CMK (cell line): Measurements from ENCODE around the gene C16orf92.
A peak's percentile ranks its signal among the peaks of the same experiment; 100 is the strongest.

Experiments
- DNase-seq: peaks from one replicate; pipeline ENCODE4 v3.0.0-alpha.2; 2010; ENCODE audit warnings: low read depth

Gene C16orf92

GRCh38 chr16:30063278-30063892 lies 40.4 kb downstream of the C16orf92 start:
- DNase-seq = no peak

- DNase-seq = peak; percentile 84
Measured at GRCh38 chr16:30063893-30064728, 41.1 kb downstream of the C16orf92 start.

- no peak for DNase-seq
Measured at GRCh38 chr16:30064729-30065101, 41.7 kb downstream of the C16orf92 start.

GRCh38 chr16:30065102-30065942 lies 42.3 kb downstream of the C16orf92 start, which contains the start of gene ALDOA:
ALDOA (plus strand) TSS chr16:30065760; CDS start chr16:30066898, 1,138 bp downstream.
- peak; percentile 90 for DNase-seq

- DNase-seq = no peak
Measured at GRCh38 chr16:30065943-30066760, 43.2 kb downstream of the C16orf92 start.

GRCh38 chr16:30066761-30067583 lies 44.0 kb downstream of the C16orf92 start:
- no peak for DNase-seq

GRCh38 chr16:30067584-30067916 lies 44.6 kb downstream of the C16orf92 start:
- DNase-seq = no peak

- no peak for DNase-seq
Measured at GRCh38 chr16:30068333-30068732, 45.3 kb downstream of the C16orf92 start.

GRCh38 chr16:30068750-30069610 lies 46.0 kb downstream of the C16orf92 start:
- no peak for DNase-seq

GRCh38 chr16:30069611-30070462 lies 46.8 kb downstream of the C16orf92 start:
- DNase-seq = no peak

- no peak for DNase-seq
Measured at GRCh38 chr16:30070490-30070889, 47.5 kb downstream of the C16orf92 start.
